Measurements from ENCODE around the gene UIMC1. TPM values are rescaled to one million over a fixed set of nuclear protein-coding genes. Genes with fewer than 3 reads are reported as not detected.

The UIMC1 gene
- total RNA-seq, 1 experiment from 2014 or later, result 53.0 TPM

GRCh38 chr5:176918613-176919012 is 88.0 kb downstream of the UIMC1 start:
- Histone ChIP-seq H2BK120ac (ENCODE audit: low read depth, low read length, poor library complexity, severe bottlenecking) (no peak overlapping the region), H3K9ac (ENCODE audit: extremely low read depth, insufficient read length, low read length) (no peak overlapping the region), H2BK20ac (ENCODE audit: low read depth, low read length, poor library complexity, severe bottlenecking) (no peak overlapping the region), H4K91ac (ENCODE audit: insufficient read length, low read depth, low read length) (no peak overlapping the region), H2BK5ac (ENCODE audit: insufficient read length, low read length) (no peak overlapping the region), H3K27ac (ENCODE audit: insufficient read length, low read depth, low read length) (no peak overlapping the region), H2AFZ (ENCODE audit: low read length) (no peak overlapping the region), H3K18ac (ENCODE audit: insufficient read length, low read depth, low read length) (no peak overlapping the region), H3K9me3 (ENCODE audit: control insufficient read depth, low read depth, low read length) (no peaks in the 10 kb centered on the region), H3T11ph (ENCODE audit: low read length) (no peak overlapping the region), H4K20me1 (ENCODE audit: control insufficient read depth, insufficient read depth, insufficient read length) (no peaks in the 10 kb centered on the region), H3K4me2 (ENCODE audit: insufficient read depth, insufficient read length, low read length) (no peak overlapping the region), H3K4me1 (ENCODE audit: insufficient read depth, low read length) (no peaks in the 10 kb centered on the region), H4K5ac (ENCODE audit: insufficient read length, low read depth, low read length) (no peak overlapping the region), H2BK15ac (ENCODE audit: low read depth, low read length) (no peak overlapping the region), H3K56ac (ENCODE audit: insufficient read length, low read depth, low read length) (no peak overlapping the region), H3K23ac (ENCODE audit: insufficient read length, low read depth, low read length) (no peak overlapping the region), H3K4ac (ENCODE audit: low read depth, low read length) (no peak overlapping the region), H2AK5ac (ENCODE audit: insufficient read length, low read length) (no peak overlapping the region), H3K79me2 (ENCODE audit: insufficient read depth, low read length) (no peaks in the 10 kb centered on the region), H3K23me2 (ENCODE audit: insufficient read length, low read depth, low read length, poor library complexity, severe bottlenecking) (no peaks in the 10 kb centered on the region), H3K14ac (ENCODE audit: insufficient read depth, low read length) (no peak overlapping the region), H3K79me1 (ENCODE audit: insufficient read depth, low read depth, low read length, poor library complexity, severe bottlenecking) (no peaks in the 10 kb centered on the region), H2BK12ac (ENCODE audit: insufficient read length, low read depth, low read length) (no peak overlapping the region), H3K27me3 (ENCODE audit: insufficient read depth, low read length) (no peaks in the 10 kb centered on the region), H4K8ac (replicated peaks; ENCODE audit: insufficient read length, low read depth, low read length) (no peak overlapping the region)
- Mint-ChIP-seq H3K36me3 (ENCODE audit: insufficient read depth in 1 of 3, low read depth in 3 of 3) (peaks cover 0 to 17% (median 14%) of the 10 kb centered on the region in 3 experiments; a peak in 5 of 7 replicates), H3K9me3 (no peaks in the 10 kb centered on the region), H3K4me1 (peaks cover 0 to 13% of the 10 kb centered on the region in 2 experiments; a peak in 2 of 4 replicates), H3K27me3 (ENCODE audit: low read depth) (no peaks in the 10 kb centered on the region), H3K4me3 (no peak overlapping the region), H3K27ac (no peak overlapping the region; a peak in 2 of 7 replicates)
- DNase-seq, result no peak
- 100% methylated on average over 2 of the region's 6 CpGs for WGBS (ENCODE audit: extremely low coverage, insufficient read length, low lambda C conversion rate)
- TF ChIP-seq CTCF (conservative IDR thresholded peaks at IDR 0.05), result no peak

All from H9 (cell line).